GM12878 (cell line): ENCODE measurements around the gene HCFC1R1. TPM values are rescaled to one million over a fixed set of nuclear protein-coding genes. Genes with fewer than 3 reads are reported as not detected.

ENCODE experiments used
- ATAC-seq: fragments of 200-7000 bp; cut with Tn5 transposase; 3 replicates; pipeline ENCODE4 v1.9.1; 2020; ENCODE audit warnings: mild to moderate bottlenecking, moderate library complexity
- BruUV-seq: library from RNA; stranded (reverse); fragments of 400-500 nt; replicated peaks from 2 replicates; lab custom pipeline; 2021; lab: Mats Ljungman, UMichigan
- CTCF ChIA-PET: fragments of 300-600 bp; sonication (Branson Sonifier 250); formaldehyde crosslinking; extraction: SDS; loops from one replicate; lab custom pipeline; 2021; ENCODE audit warnings: inconsistent platforms; lab: Yijun Ruan, JAX
- POLR2A ChIA-PET: fragments of 350-600 bp; formaldehyde crosslinking; extraction: SDS; loops from one replicate; lab custom pipeline; 2021; ENCODE audit warnings: inconsistent platforms; lab: Charles Lee
- RAD21 ChIA-PET: fragments of 300-600 bp; sonication (Branson Sonifier 250); formaldehyde crosslinking; loops from one replicate; lab custom pipeline; 2023; ENCODE audit warnings: antibody characterized with exemption; ENCODE audit not compliant: unreplicated experiment; lab: Charles Lee
- SMC1A ChIA-PET: fragments of 300-600 bp; sonication (Branson Sonifier 250); formaldehyde crosslinking; loops from one replicate; lab custom pipeline; 2023; ENCODE audit not compliant: unreplicated experiment, uncharacterized antibody; lab: Charles Lee
- DNase-seq: peaks from one replicate; pipeline ENCODE4 v3.0.0-alpha.2; 2011; ENCODE audit warnings: low read depth, low spot score
- FAIRE-seq: peaks from 3 replicates; lab custom pipeline; 2011; peaks lifted over from hg19 to GRCh38; lab: Jason Lieb, UNC
- H2AFZ ChIP-seq: 2 replicates; pipeline ENCODE4 v1.6.0; 2011; ENCODE audit warnings: low read depth, low read length, control low read depth; ENCODE audit not compliant: control insufficient read depth
- H3K27ac ChIP-seq: 2 replicates; pipeline ENCODE4 v1.5.1; 2011; ENCODE audit warnings: control low read depth; ENCODE audit not compliant: control insufficient read depth, insufficient read depth
- H3K27me3 ChIP-seq, 2 experiments: replicated peaks in 1 of 2; 2 replicates each; pipeline versions ENCODE4 v1.6.0 to v1.6.1; 2011; ENCODE audit warnings: low read length in 1 of 2; ENCODE audit not compliant: control insufficient read depth in 2 of 2, insufficient read depth in 2 of 2
- H3K36me3 ChIP-seq, 2 experiments: 2 replicates each; pipeline ENCODE4 v1.5.1; 2011; ENCODE audit warnings: low read length in 1 of 2; ENCODE audit not compliant: control insufficient read depth in 2 of 2, insufficient read depth in 2 of 2
- H3K4me1 ChIP-seq: 2 replicates; pipeline ENCODE4 v1.6.1; 2011; ENCODE audit warnings: mild to moderate bottlenecking, low read length, moderate library complexity, mixed read lengths; ENCODE audit not compliant: control insufficient read depth, insufficient read depth
- H3K4me2 ChIP-seq: 2 replicates; pipeline ENCODE4 v1.6.0; 2011; ENCODE audit warnings: control low read depth; ENCODE audit not compliant: control insufficient read depth, insufficient read depth
- H3K4me3 ChIP-seq: fragments of 200-600 bp; sonication (generic); 2 replicates; pipeline ENCODE4 v1.5.1; 2016
- H3K79me2 ChIP-seq: 2 replicates; pipeline ENCODE4 v1.6.0; 2011; ENCODE audit warnings: low read length; ENCODE audit not compliant: control insufficient read depth, insufficient read depth
- H3K9ac ChIP-seq: 2 replicates; pipeline ENCODE4 v1.8.0; 2011; ENCODE audit warnings: low read length, control low read depth, mixed read lengths; ENCODE audit not compliant: control insufficient read depth, insufficient read depth
- H3K9me3 ChIP-seq: replicated peaks from 3 replicates; pipeline ENCODE4 v1.5.1; 2011; ENCODE audit warnings: mild to moderate bottlenecking, low read length; ENCODE audit not compliant: control insufficient read depth, insufficient read depth
- H4K20me1 ChIP-seq: 2 replicates; pipeline ENCODE4 v1.6.0; 2011; ENCODE audit not compliant: control insufficient read depth, insufficient read depth
- DPF2 ChIP-seq: fragments of 450-650 bp; IDR thresholded peaks from 2 replicates; pipeline ENCODE4 v1.6.1; 2017; ENCODE audit warnings: mild to moderate bottlenecking
- E2F4 ChIP-seq: IDR thresholded peaks from 2 replicates; pipeline ENCODE4 v1.6.1; 2012; ENCODE audit warnings: low read depth, low read length, improper control_type of control experiment
- KLF5 ChIP-seq: fragments of 450-650 bp; IDR thresholded peaks from 2 replicates; pipeline ENCODE4 v1.6.1; 2014; ENCODE audit warnings: mild to moderate bottlenecking; ENCODE audit not compliant: partially characterized antibody
- RUNX3 ChIP-seq: IDR thresholded peaks from 2 replicates; pipeline ENCODE4 v1.6.1; 2012; ENCODE audit warnings: low read length, inconsistent platforms
- SIN3A ChIP-seq: IDR thresholded peaks from 2 replicates; pipeline ENCODE4 v1.6.1; 2012; ENCODE audit warnings: low read depth, low read length, improper control_type of control experiment
- SKIL ChIP-seq: fragments of 450-650 bp; IDR thresholded peaks from 2 replicates; pipeline ENCODE4 v1.6.1; 2017; ENCODE audit warnings: mild to moderate bottlenecking, low read depth, inconsistent platforms; ENCODE audit not compliant: poor library complexity, severe bottlenecking
- TAF1 ChIP-seq: IDR thresholded peaks from 2 replicates; pipeline ENCODE4 v1.6.1; 2011; ENCODE audit warnings: mild to moderate bottlenecking, low read depth, low read length, borderline replicate concordance
- YBX1 ChIP-seq: fragments of 450-650 bp; IDR thresholded peaks from 2 replicates; pipeline ENCODE4 v1.6.1; 2016; ENCODE audit warnings: antibody characterized with exemption
- ZBTB40 ChIP-seq: fragments of 450-650 bp; IDR thresholded peaks from 2 replicates; pipeline ENCODE4 v1.6.1; 2016; ENCODE audit warnings: mild to moderate bottlenecking, moderate library complexity, borderline replicate concordance
- WGBS: methylation state at CpG from one replicate; pipeline ENCODE4 v1.1.6; 2016; ENCODE audit warnings: low lambda C conversion rate; ENCODE audit not compliant: insufficient replicate concordance, insufficient coverage; ENCODE audit errors: missing lambda C conversion rate; 5-methylcytosine and 5-hydroxymethylcytosine counted together
- in situ Hi-C: fragments of 300-500 bp; cut with MboI; formaldehyde crosslinking; loops from 9 replicates; pipeline ENCODE4 v1.14.3; 2018; ENCODE audit warnings: mixed read lengths
- intact Hi-C: fragments of 100-400 bp; cut with micrococcal nuclease; formaldehyde crosslinking; loops from one replicate; pipeline ENCODE4 v1.14.2; 2022; ENCODE audit not compliant: unreplicated experiment
- polyA plus RNA-seq, 11 experiments: library from polyadenylated mRNA; depleted of rRNA in 4 of 11; unstranded in 6 of 11; stranded (reverse) in 5 of 11; fragments of >200 nt; fragmentation: Nextera tagmentation in 4 of 11; fragmentation: Illumina TruSeq in 1 of 11; extraction: Ambion mirVana in 4 of 11; extraction: Trizol in 1 of 11; gene quantifications; 1 replicate in 1 of 11; 2 replicates in 10 of 11; pipeline versions ENCODE4 v1.2.1 to v1.2.3, GENCODE V29; 2011 to 2016; ENCODE audit warnings: inconsistent platforms in 2 of 11, missing spikeins in 2 of 11, low read depth in 1 of 11
- total RNA-seq, 4 experiments: library from RNA; depleted of rRNA in 3 of 4; stranded (reverse); fragments of >200 nt in 3 of 4; fragmentation: Illumina TruSeq in 1 of 4; extraction: Trizol in 1 of 4; gene quantifications; 2 replicates each; pipeline versions ENCODE4 v1.2.1 to v1.2.3, GENCODE V29; 2013 to 2021

Gene HCFC1R1
- total and polyA plus RNA-seq, 10 of the 15 experiments (the other 5 are each of a cell fraction or from before 2014, with no cell fraction given), result 2.8 to 42.5 (median 20.4) TPM

GRCh38 chr16:3012246-3012645, 11.5 kb downstream of the HCFC1R1 start:
- in situ Hi-C loops, result no loop called here
- Histone ChIP-seq H3K27ac (no peak overlapping the region), H3K79me2 (no peaks in the 10 kb centered on the region), H3K9me3 (no peaks in the 10 kb centered on the region), H3K27me3 (peaks cover 0 to 17% of the 10 kb centered on the region in 2 experiments)
- intact Hi-C loops, result no loop called here
- BruUV-seq, result no TSS peak
- ATAC-seq, result no peak
- FAIRE-seq, result no peak
- 23% methylated on average over 14 of the region's 19 CpGs for WGBS
- CTCF ChIA-PET, result no interaction called here
- TF ChIP-seq E2F4 (no peak), TAF1 (no peak), RUNX3 (no peak), ZBTB40 (no peak), SIN3A (no peak), KLF5 (no peak), DPF2 (no peak), YBX1 (no peak), SKIL (no peak)
- TF ChIP-seq, all 136 proteins: peak for 0
- no peak overlapping the region for H2AFZ ChIP-seq
- ChIA-PET POLR2A (no interaction called here), RAD21 (no interaction called here), SMC1A (no interaction called here)
- H3K4me1 ChIP-seq, result peaks cover 12% of the 10 kb centered on the region
- no peak for DNase-seq
- no peak overlapping the region for H3K4me3 ChIP-seq
- H3K36me3 ChIP-seq, result no peaks in the 10 kb centered on the region
- H3K4me2 ChIP-seq, result no peak overlapping the region
- no peak overlapping the region for H3K9ac ChIP-seq
- H4K20me1 ChIP-seq, result no peaks in the 10 kb centered on the region
